ENCODE data around the gene RTN4R. TPM values are rescaled to one million over a fixed set of nuclear protein-coding genes. Genes with fewer than 3 reads are reported as not detected.

Gene RTN4R
- total RNA-seq, 2 donors from 2014 or later, result 0.66 to 1.8 TPM

GRCh38 chr22:20207277-20208025 is 60.7 kb downstream of the RTN4R start:
- DNase-seq (no peak), ATAC-seq (no peak)
- TF ChIP-seq CTCF (IDR thresholded peaks at IDR 0.05), result no peak
- no peak for TF ChIP-seq POLR2A (IDR thresholded peaks at IDR 0.05)
- H3K27ac ChIP-seq, result peak overlapping the region in 2 of 4 donors; percentile 25 to 66
- H3K9me3 ChIP-seq, result no peaks in the 10 kb centered on the region
- H3K4me3 ChIP-seq, result peak overlapping the region in 1 of 2 donors; percentile 51
- H3K36me3 ChIP-seq (replicated peaks in 1 of 2; ENCODE audit: insufficient read depth in 1 of 2, low read depth in 2 of 2), result no peaks in the 10 kb centered on the region
- H3K27me3 ChIP-seq, result no peaks in the 10 kb centered on the region
- peaks cover 94% of the 10 kb centered on the region for H3K4me1 ChIP-seq
- intact Hi-C loops (cut with DNase I), result no loop called here
- WGBS, 2 donors, result 53 to 54% methylated on average over 6 to 10 of the region's 11 CpGs

- no peak for ATAC-seq
- 24 to 49% methylated on average over 3 to 9 of the region's 9 CpGs for WGBS, 2 donors
- peak; percentile 27 to 61 (median 44) for DNase-seq
- no peaks in the 10 kb centered on the region for H3K9me3 ChIP-seq
- TF ChIP-seq CTCF (IDR thresholded peaks at IDR 0.05), result peak in 2 of 7 experiments; percentile 9 to 29
- TF ChIP-seq POLR2A (IDR thresholded peaks at IDR 0.05), result no peak
- peaks cover 89% of the 10 kb centered on the region for H3K4me1 ChIP-seq
- H3K27ac ChIP-seq, result peak overlapping the region in 3 of 4 donors; percentile 45 to 66 (median 56)
- intact Hi-C loops (cut with DNase I), result no loop called here
- H3K36me3 ChIP-seq (replicated peaks in 1 of 2; ENCODE audit: insufficient read depth in 1 of 2, low read depth in 2 of 2), result no peaks in the 10 kb centered on the region
- H3K4me3 ChIP-seq, result peak overlapping the region in 1 of 2 donors; percentile 51
- no peaks in the 10 kb centered on the region for H3K27me3 ChIP-seq
These were observed 61.4 kb downstream of the RTN4R start for GRCh38 chr22:20206709-20207215.

- TF ChIP-seq POLR2A (IDR thresholded peaks at IDR 0.05), result peak in 2 of 3 donors; percentile 43 to 61
- peak in 4 of 7 experiments; percentile 15 to 40 (median 28) for TF ChIP-seq CTCF (IDR thresholded peaks at IDR 0.05)
- no peaks in the 10 kb centered on the region for H3K36me3 ChIP-seq (replicated peaks in 1 of 2; ENCODE audit: insufficient read depth in 1 of 2, low read depth in 2 of 2)
- no peaks in the 10 kb centered on the region for H3K9me3 ChIP-seq
- peak; percentile 63 for ATAC-seq
- peaks cover 83% of the 10 kb centered on the region for H3K4me1 ChIP-seq
- intact Hi-C loops (cut with DNase I), result no loop called here
- peak overlapping the region in 1 of 2 donors; percentile 51 for H3K4me3 ChIP-seq
- 17 to 31% methylated on average over 3 to 12 of the region's 12 CpGs for WGBS, 2 donors
- DNase-seq, result peak; percentile 54 to 77 (median 70)
- H3K27me3 ChIP-seq, result no peaks in the 10 kb centered on the region
- peak overlapping the region in 3 of 4 donors; percentile 45 to 66 (median 56) for H3K27ac ChIP-seq
These were observed 62.0 kb downstream of the RTN4R start for GRCh38 chr22:20205964-20206708.

- WGBS, 2 donors, result 79 to 85% methylated on average over 10 to 15 of the region's 15 CpGs
- TF ChIP-seq POLR2A (IDR thresholded peaks at IDR 0.05) (no peak), CTCF (IDR thresholded peaks at IDR 0.05) (no peak)
- no peak overlapping the region for H3K4me3 ChIP-seq
- ATAC-seq, result no peak
- peaks cover 77% of the 10 kb centered on the region for H3K4me1 ChIP-seq
- DNase-seq, result no peak
- intact Hi-C loops (cut with DNase I), result no loop called here
- peak overlapping the region in 2 of 4 donors; percentile 56 to 66 for H3K27ac ChIP-seq
- H3K27me3 ChIP-seq, result no peaks in the 10 kb centered on the region
- no peaks in the 10 kb centered on the region for H3K36me3 ChIP-seq (replicated peaks in 1 of 2; ENCODE audit: insufficient read depth in 1 of 2, low read depth in 2 of 2)
- no peaks in the 10 kb centered on the region for H3K9me3 ChIP-seq
These were observed 62.6 kb downstream of the RTN4R start for GRCh38 chr22:20205464-20205963.
